KBM-7 (cell line): ENCODE data around the gene TOM1.
A peak's percentile ranks its signal among the peaks of the same experiment; 100 is the strongest.
"Not testable (repeated sequence)": the region's sequence is repeated elsewhere in the genome, so short reads cannot be mapped to it uniquely, and the experiment has no call there.

ENCODE experiments used
- DNase-seq: peaks from one replicate; pipeline ENCODE4 v3.0.0-alpha.2; 2015
- in situ Hi-C: fragments of 300-500 bp; cut with MboI; formaldehyde crosslinking; loops from 2 replicates; pipeline ENCODE4 v1.14.3; 2020; ENCODE audit warnings: low sequenced_read_pairs, low pct_unique_long_range_greater_than_20kb, mixed read lengths

Gene TOM1

GRCh38 chr22:35357883-35358621, 58.4 kb downstream of the TOM1 start:
- DNase-seq, result no peak
- in situ Hi-C loops, result no loop called here

GRCh38 chr22:35359380-35360065, 59.8 kb downstream of the TOM1 start:
- in situ Hi-C loops, result no loop called here

GRCh38 chr22:35361001-35361558, 61.4 kb downstream of the TOM1 start:
- DNase-seq, result no peak
- in situ Hi-C loops, result no loop called here

More at GRCh38 chr22:35359380-35360065, 59.8 kb downstream of the TOM1 start:
- DNase-seq, result no peak

- in situ Hi-C loops, result no loop called here
- DNase-seq, result no peak
Observed at GRCh38 chr22:35363566-35364086, 63.9 kb downstream of the TOM1 start.

- in situ Hi-C loops, DNase-seq: not testable (repeated sequence)
Observed at GRCh38 chr22:35364230-35364629, 64.5 kb downstream of the TOM1 start.

GRCh38 chr22:35367331-35367886, 67.7 kb downstream of the TOM1 start:
- in situ Hi-C loops, result no loop called here

GRCh38 chr22:35368386-35368785, 68.7 kb downstream of the TOM1 start:
- in situ Hi-C loops, result no loop called here
- DNase-seq, result no peak

More at GRCh38 chr22:35367331-35367886, 67.7 kb downstream of the TOM1 start:
- DNase-seq, result peak; percentile 81

GRCh38 chr22:35369996-35370395, 70.3 kb downstream of the TOM1 start:
- no peak for DNase-seq
- in situ Hi-C loops, result no loop called here

GRCh38 chr22:35373781-35374180, 74.1 kb downstream of the TOM1 start:
- in situ Hi-C loops, result no loop called here
- DNase-seq, result no peak

GRCh38 chr22:35375031-35375430, 75.3 kb downstream of the TOM1 start:
- peak; percentile 30 for DNase-seq
- in situ Hi-C loops, result no loop called here

- in situ Hi-C loops, result no loop called here
Observed at GRCh38 chr22:35375526-35375925, 75.8 kb downstream of the TOM1 start.

GRCh38 chr22:35376728-35377472, 77.2 kb downstream of the TOM1 start:
- in situ Hi-C loops, result no loop called here
- peak; percentile 99 for DNase-seq

More at GRCh38 chr22:35375526-35375925, 75.8 kb downstream of the TOM1 start:
- no peak for DNase-seq

- in situ Hi-C loops, result no loop called here
- no peak for DNase-seq
Observed at GRCh38 chr22:35377735-35378134, 78.0 kb downstream of the TOM1 start.

- no peak for DNase-seq
- in situ Hi-C loops, result no loop called here
Observed at GRCh38 chr22:35378621-35379020, 78.9 kb downstream of the TOM1 start.

- in situ Hi-C loops, result no loop called here
- no peak for DNase-seq
Observed at GRCh38 chr22:35379146-35379993, 79.7 kb downstream of the TOM1 start.

- in situ Hi-C loops, result no loop called here
- DNase-seq, result no peak
Observed at GRCh38 chr22:35380013-35380412, 80.3 kb downstream of the TOM1 start.

- in situ Hi-C loops, result no loop called here
- DNase-seq, result peak; percentile 70
Observed at GRCh38 chr22:35380537-35381423, 81.1 kb downstream of the TOM1 start, which contains the start of gene HMOX1. TSS of gene HMOX1 (plus strand) at chr22:35381096. CDS start at chr22:35381174, 78 bp downstream.
